GM21390 (cell line): ENCODE data around the gene PISD.
A peak's percentile ranks its signal among the peaks of the same experiment; 100 is the strongest.

Experiments
- ATAC-seq: cut with Tn5 transposase; IDR thresholded peaks from one replicate; pipeline ENCODE4 v1.9.1; 2021; ENCODE audit not compliant: unreplicated experiment

The PISD gene

DNA sequence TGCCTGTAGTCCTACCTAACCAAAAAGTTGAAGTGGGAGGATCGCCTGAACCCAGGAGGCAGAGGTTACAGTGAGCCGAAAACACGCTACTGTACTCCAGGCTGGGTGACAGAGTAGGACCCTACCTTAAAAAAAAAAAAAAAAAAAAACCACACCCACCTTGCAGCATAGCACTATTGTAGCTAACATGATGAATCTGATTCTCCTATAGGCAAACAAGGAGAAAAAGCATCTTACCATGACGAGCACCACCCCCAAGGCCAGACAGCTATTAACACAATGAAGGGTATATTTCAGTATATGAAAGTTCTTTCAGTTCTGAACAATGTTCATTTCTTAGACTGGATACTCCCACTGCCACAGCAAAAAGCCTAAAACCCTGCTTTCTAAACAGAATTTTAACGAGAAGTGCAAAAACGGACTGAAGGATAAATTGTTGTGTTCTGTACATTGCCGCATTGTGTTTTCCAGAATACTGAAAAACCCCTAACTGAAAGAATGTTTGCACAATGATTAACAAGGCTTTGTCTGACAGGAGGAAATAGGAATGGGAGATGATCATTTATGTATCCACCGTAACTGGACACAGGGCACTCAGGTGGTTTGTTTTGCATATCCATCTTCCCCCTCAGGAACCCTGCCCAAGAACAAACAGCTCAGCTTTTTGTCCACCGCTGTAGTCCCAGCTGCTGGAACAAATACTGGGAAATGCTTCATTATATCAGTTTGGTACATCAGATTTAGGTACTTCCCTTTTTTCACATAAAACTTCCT, 8.9 kb downstream of the PISD start:
- no peak for ATAC-seq

DNA sequence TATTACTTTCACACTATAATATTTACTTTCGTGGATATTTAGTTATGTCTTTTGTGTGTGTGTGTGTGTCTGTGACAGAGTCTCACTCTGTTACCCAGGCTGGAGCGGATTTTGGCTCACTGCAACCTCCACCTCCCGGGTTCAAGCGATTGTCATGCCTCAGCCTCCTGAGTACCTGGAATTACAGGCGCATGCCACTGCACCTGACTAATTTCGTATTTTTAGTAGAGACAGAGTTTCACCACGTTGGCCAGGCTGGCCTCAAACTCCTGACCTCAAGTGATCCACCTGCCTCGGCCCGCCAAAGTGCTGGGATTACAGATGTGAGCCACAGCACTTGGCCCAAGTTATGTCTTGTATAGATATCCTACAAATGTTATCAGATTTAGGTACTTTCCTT, 9.9 kb downstream of the PISD start:
- ATAC-seq: no peak

DNA sequence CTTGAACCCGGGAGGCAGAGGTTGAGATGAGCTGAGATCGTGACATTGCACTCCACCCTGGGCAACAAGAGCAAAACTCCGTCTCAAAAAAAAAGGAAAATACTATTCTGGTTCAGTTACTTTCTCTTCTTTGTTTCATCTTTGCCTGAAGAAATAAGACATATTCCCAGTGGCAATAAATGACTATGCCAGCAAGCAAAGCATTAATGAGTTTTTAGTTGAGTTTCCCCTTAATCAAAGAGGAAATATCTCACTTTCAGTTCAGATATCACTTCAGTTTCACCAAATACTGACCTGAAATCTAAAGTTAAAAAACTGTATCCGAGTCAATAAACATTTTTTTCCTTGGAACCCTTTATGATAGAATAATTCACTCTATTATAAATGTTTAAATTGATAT, 10.4 kb downstream of the PISD start:
- no peak for ATAC-seq

DNA sequence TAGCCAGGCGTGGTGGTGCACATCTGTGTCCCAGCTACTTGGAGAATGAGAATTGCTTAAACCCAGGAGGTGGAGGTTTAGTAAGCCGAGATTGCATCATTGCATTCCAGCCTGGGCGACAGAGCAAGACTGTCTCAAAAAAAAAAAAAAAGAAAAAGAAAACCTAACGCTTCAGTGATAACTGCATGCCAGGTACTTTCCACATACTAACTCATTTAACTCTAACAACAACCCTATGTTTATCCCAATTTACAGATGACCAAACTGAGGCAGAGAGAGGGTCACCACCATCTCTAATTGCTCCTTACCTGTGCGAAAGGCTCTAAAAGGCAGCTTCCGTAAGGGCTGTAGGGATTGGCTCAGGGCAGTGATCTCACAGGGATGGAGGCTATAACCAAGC, 11.6 kb downstream of the PISD start:
- ATAC-seq: no peak

DNA sequence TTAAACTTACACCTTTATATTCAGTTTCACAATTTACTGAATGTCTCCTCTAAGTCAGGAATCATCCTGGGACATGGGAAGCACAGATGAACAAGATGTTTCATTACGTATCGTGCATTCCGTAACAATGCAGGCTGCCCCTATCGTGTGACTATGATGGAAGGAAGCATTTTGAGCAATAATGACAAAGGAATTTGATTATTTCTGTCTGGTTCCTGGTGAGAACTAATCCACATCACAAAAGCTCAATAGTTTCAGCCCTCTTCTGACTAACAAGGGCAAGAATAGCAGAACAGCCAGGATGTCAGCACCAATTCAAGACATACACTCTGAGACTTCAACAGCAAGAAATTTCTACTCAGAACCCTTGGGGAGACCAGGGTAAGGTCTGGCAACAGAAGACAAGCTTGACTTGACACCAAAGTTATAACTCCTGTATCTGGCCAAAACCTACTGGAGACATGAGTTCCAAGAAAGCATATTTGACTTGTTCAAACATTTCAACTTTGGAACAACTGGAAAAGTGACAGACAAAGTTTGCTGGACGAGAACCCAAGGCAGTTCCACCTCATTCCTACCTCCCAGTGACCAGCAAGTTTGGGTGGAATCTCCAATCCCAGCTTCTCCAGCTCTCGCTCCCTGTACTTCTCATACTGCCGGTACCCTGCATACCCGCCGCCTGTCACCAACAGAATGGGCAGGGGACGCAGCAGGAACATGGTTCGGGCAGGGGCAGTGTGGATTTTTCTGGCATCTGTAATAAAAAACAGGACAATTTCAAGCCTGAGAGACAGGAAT, 14.3 kb downstream of the PISD start:
- ATAC-seq: no peak

DNA sequence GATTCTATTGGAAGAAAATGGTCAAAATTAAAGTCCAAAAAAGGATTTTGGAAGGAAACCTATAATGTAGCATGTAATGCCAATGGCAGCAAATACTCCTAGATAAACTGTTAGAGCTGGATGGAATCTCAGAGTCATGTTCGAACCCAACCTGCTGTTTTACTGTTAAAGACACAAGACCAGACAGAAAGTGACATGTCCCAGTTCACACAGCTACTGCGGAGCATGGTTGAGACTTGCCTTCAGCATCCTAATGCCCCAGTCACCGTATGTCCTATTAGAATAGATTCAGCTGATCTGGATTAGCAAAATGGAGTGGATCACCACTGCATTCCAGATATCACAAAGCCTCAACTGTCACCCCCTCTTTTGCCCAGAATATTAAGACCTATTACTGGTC, 14.9 kb downstream of the PISD start:
- no peak for ATAC-seq

DNA sequence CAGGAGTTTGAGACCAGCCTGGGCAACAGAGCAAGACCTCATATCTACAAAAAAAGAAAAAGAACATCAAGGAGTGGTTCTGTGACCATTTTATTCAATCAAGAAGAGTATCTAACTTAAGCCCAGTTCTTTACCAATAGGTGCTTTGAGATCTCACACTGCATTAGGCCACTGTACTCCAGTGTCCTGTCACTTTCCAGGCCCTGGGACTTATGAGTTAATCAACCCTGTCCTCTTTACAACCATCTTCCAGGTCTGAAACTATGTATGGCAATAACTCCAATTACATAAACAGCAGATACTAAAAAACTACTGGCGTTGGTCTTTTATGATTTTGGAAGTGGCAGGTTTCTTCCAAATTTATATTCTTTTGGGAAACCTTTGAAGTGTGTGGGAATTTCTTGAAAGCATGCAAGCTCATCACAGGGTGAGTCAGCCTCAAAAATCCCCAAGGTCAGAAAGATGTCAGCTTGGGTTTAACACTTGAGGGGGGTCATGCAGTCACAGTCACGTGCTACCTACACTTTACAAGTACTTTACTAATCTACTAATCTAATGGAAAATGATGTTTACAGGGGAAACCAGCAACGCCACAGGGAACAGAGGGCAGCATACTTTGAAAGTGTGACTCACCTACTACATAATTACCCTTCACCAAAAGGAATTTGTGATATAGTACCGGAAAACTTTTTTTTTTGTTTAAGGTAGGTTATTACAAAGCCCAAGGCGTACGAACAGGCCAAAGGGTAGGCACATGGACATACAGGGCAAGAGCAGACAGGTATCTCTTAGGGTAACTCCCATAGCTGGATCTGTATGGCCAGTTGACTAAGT, 15.6 kb downstream of the PISD start:
- ATAC-seq: no peak

DNA sequence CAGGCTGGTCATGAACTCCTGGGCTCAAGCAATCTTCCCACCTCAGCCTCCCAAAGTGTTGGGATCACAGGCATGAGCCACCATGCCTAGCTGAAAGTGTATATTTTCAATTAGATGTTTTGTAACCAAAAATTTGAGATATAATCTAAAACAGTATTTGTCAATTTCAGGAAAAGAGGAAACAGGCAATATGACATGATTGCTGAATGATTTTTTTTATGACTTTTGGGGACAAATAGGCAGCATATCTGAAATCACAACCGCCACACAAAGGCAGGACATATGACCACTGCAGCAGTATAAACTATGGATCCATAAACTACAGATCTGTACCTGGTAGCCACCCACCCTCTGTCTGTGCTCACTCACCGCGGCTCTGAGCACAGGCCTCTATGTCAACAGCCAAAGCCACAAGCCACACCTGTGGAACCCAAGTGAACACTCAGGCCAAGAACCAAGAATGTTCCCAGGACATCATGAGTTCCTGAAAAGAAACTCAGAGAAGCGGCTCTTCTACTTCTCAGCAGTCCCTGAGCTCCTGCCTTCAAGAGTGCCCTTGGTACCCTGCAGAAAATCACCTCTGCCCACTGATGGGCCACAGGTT, 22.5 kb downstream of the PISD start:
- no peak for ATAC-seq

DNA sequence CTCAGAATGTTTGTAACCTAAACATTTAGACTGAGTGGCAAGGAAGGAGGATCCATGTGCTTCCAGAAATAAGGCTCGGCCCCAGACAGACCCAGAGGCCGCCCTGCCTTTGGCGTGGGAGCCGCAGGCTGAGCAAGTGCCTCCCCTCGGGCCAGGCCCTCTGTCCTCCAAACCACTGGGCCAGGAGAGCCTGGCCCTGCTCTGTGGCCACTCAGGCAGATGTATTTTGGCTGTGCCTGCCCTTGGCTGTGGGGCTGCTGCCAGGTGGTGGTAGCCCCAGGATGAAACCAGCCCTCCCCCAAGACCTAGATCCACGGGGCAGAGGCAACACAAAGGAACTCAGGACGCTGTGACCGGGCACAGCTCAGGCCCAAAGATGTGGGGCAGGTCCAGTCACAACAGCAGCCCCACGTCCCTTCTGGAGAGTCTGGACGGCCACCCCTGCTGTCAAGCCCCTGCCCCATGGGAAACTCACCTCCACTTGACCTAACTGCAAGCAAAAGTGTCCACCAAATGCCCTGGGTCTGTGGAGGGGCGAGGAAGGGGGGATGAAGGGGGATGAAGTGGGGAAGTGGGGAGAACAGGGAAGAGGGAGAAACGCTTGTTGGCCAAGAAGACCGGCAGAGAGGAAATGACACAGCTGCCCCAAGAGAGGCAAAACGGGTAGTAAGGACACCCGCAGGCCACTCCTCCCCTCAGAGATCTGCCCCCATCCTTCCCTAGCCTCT, 24.0 kb downstream of the PISD start:
- ATAC-seq: peak; percentile 35

DNA sequence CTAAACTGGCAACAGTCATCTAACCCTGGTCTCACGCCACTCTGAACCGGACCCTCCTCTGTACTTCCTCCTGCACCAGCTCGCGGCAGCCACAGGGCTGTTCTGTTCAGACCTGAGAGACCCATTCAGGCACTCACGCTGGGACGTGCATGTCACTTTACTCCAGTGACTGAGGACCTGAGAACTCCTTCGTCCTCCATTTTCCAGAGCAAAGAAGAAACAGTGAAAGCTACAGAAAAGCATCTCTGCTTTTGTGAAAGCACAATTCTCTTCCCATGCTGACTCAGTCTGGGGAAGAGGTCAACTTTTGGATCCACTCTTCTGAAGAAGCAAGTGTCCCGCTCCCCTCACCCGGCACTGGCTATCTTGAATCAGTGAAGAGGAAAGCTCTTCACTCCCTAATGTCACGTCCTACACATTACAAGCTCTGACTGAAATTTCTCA, 24.5 kb downstream of the PISD start:
- peak; percentile 55 for ATAC-seq

DNA sequence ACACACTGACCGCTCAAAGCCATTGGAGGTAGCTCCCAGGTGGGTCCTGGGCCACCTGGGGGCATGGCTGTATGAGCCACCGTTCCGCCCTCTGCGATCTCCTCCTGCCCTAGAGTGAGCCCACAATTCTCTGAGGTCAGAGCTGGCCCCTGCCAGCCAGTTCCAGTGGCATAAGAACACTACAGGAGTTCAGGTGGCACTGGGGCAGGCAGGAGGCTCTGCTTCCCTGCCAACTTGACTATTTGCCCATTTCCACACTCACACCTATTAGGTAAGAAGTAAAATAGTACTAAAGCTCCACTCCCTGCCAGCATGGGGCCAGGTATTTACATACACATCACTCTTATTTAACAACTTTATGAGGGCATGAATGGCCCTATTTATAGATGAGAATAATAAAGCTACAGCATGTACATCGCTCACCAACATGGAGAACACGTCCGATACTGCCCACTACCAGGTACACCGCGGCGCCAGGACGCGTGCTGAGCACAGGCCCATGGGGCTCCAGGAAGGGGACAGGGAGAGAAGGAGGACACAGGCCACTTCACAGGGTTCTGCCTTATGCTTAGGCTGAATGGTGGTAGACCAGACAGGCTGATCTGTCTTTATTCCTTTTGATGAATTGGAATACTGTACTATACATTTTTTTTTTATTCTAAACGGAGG, 26.2 kb downstream of the PISD start:
- ATAC-seq: no peak

DNA sequence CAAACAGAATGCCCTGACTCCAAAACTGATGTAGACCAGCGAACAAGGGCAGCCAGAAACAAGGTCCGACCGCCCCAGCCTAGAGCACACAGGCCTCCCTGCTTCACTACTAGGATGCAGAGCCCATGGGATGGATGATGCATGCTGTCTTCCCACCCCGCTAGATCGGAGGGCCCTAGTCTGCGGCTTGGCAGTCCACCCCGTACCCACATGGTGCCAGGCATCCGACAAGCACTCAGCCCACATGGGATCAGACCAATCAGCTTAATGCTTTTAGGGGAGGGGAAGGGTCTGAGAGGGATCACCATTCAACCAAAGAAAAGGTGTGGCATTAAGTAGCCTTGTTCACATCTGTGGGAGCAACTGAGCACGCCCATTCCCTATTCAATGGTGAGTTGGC, 30.6 kb downstream of the PISD start:
- no peak for ATAC-seq

DNA sequence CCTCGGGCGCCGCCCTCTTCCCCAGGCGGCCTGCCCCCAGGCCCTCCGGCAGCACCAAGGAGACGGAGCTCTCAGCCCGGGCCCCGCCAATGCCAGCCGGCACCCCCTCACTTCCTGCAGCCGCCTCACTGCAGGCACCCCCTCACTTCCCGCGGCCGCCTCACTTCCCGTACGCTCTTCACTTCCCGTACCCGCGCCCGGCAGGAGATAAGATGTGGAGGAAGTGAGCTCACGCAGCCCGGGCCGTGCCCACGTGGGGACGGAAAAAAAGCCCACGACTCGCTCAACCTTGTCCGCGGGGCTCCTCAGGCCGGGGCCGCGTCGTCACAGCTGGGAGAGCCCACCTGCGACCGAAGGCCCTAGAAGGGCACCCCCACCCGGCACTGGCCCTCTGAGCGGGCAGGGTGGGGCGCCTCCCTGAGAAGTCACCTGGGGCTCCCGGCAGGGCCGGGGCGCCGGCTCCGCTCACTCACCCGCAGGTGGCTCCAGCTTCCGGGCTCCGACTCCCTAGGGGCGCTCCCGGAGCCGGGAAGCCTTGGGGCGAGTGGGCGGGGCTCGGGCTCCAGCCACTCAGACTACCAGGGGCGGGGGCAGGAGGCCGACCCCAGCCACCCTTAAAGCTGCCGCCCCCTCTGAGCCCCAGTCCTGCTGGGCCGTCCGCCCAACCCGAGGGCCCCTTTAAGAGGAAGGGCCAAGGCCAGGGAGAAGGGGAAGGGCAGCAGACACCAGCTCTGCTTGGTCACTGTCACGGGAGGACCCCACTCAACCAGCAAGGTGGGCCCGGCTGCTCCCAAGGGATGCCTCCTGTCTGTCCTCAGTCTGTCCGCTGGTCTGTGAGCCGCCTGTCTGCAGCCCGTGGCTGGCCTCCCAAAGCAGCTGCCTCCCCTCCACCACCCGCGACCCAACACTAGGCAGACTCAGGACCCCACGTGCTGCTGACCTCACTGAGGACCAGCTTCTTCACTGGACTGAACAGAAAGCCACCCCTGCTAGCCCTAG, 31.4 kb downstream of the PISD start:
- peak; percentile 53 for ATAC-seq

DNA sequence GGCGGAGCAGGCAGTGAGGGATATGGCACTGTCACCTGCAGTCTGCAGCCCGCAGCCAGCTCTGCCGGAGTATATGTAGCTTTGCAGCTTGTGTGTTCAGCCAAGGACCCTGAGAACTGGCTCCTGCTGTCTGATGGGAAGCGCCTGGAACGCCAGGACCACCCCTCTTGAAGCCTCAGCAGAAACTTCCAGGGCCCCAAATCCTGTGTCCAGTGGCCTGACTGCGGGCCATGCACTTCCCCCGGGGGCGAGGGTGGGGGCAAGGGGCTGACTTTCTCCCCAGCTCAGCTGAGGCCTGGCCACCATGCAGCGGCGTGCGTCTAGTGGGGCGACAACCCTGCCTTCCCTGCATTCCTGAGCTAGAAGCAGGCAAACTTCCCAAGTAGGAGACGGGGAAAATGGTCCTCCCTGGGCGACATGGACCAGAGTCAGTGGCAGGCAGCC, 32.3 kb downstream of the PISD start:
- ATAC-seq: no peak

DNA sequence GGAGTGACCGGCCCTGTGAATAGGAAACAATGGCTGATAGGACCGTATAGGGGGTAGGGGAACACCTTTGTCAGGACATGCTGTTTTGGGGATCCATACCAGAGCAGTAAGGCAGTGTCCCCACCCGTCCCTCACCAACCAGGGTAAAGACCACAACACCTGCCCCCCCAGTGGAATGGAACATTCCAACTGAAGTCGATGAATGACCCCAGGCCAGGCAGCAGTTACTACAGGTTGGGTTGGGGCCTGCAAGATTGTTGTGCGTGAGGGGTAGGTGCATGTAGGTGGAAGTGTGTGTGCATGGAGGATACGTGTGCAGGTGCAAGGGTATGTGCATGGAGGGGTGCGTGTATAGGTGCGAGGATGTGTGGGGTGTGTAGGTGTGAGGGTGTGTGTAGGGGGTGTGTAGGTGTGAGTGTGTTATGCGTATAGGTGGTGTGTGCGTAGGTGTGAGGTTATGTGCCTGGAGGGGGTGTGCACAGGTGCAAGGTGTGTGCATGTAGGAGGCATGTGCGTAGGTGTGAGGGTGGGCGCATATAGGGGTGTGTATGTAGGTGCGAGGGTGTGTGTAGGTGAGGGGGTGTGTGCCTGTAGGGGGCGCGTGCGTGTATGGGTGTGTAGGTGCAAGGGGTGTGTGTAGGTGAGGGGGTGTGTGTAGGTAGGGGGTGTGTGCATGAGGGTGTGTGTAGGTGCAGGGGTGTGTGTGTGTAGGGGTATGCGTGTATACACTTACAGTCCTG, 32.9 kb downstream of the PISD start:
- no peak for ATAC-seq

DNA sequence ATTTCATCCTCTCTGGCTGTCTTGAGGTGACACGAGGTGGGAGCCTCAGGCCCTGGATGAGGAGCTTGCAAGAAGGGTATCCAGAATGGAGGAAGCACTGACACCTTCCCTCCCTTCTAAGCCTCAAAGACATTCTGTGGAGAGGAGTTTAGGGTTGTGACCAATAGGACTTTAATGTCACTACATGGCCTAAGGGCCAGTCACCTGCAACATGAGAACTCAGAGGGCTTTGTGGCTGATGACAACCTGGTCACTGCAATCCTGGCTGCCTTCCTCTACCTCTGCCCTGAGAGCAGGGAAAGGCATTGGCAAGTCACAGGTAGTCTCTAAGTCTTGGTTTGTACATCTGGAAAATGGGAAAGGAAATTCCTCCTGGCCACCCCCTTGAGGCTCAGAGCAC, 33.7 kb downstream of the PISD start:
- no peak for ATAC-seq

DNA sequence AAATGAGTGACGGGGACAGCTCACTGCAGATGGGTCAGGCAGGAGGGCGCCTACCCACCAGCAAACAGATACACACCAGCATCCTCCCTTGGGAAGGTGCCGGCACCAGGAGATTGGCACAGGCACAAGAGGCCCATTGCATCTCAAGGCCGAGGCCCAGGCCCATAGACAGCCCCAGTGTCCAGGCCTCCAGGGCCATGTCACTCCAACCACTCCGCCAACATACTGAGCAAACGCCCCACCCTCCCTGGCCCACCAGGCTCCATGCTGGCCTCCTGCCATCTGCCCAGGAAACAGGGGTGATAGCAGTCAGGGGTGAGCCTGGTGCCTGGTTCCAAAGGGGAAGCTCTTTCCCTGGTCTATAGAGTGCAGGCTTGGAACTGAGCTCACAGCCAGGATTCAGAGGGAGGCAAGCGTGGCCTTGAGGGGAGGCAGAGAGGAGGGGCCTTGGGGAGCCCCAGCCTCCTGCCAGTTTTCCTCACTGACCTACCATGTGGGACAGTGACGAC, 34.7 kb downstream of the PISD start:
- ATAC-seq: no peak
